Coronary artery (tissue), 2 donors: ENCODE data around the gene DYNLT2.

Experiments used
- DNase-seq: peaks from one replicate; pipeline ENCODE4 v3.0.0-alpha.2; 2017; ENCODE audit warnings: low spot score
- H3K27ac ChIP-seq, 2 donors: fragments of 200-600 bp; sonication (generic); one replicate each; pipeline ENCODE4 v1.5.1; 2016 to 2019
- H3K4me3 ChIP-seq: fragments of 200-600 bp; sonication (generic); 2 replicates; pipeline ENCODE4 v1.5.1; 2016; ENCODE audit warnings: mild to moderate bottlenecking, moderate library complexity
- TF ChIP-seq, protein P1 (sequence below): fragments of 200-600 bp; sonication (generic); IDR thresholded peaks from one replicate; pipeline ENCODE4 v1.5.1; 2019; ENCODE audit warnings: antibody characterized with exemption

DYNLT2 gene

DNA sequence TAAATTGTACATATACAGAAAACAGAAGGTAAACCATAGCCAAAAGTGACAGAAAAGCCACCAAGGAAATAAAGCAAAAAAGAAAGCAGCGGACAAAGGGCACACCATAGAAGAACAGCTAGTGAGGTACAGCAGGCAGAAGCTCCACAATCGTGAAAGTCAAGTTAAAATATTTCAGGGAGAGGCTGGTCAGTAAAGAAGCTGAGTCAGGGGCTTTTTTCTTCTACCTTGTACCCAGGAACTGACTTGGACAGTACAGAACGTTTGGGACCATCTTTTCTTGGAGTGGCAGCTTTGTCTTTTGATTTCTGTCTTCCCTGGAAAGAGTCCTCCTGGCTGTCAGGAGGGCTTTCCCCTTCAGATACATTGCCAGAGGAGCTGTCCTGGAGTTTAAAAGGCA lies 41.4 kb downstream of the DYNLT2 start:
- TF ChIP-seq, protein P1, sequence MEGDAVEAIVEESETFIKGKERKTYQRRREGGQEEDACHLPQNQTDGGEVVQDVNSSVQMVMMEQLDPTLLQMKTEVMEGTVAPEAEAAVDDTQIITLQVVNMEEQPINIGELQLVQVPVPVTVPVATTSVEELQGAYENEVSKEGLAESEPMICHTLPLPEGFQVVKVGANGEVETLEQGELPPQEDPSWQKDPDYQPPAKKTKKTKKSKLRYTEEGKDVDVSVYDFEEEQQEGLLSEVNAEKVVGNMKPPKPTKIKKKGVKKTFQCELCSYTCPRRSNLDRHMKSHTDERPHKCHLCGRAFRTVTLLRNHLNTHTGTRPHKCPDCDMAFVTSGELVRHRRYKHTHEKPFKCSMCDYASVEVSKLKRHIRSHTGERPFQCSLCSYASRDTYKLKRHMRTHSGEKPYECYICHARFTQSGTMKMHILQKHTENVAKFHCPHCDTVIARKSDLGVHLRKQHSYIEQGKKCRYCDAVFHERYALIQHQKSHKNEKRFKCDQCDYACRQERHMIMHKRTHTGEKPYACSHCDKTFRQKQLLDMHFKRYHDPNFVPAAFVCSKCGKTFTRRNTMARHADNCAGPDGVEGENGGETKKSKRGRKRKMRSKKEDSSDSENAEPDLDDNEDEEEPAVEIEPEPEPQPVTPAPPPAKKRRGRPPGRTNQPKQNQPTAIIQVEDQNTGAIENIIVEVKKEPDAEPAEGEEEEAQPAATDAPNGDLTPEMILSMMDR = no peak
- Histone ChIP-seq H3K4me3 (no peak overlapping the region), H3K27ac (no peak overlapping the region)
- no peak for DNase-seq

DNA sequence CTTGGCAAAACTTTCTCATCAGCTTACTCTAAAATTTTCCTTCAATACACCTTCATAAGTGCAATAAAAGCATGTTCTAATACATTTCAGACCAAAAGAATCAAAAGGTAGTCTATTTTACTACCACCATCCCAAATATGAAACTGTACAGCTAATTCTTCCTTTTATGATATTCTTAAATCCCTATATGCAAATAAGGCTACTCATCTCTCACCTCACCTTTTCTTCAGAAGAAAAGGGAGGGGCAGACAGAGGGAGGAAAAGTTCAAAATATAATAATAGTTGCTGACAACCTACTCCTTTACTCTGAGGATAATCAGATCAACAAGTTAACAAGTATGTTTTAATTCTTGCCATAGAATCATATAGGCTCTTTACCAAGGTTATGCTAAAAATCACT lies 42.1 kb downstream of the DYNLT2 start:
- TF ChIP-seq, protein P1 = no peak
- Histone ChIP-seq H3K4me3 (no peak overlapping the region), H3K27ac (no peak overlapping the region)
- DNase-seq = no peak

DNA sequence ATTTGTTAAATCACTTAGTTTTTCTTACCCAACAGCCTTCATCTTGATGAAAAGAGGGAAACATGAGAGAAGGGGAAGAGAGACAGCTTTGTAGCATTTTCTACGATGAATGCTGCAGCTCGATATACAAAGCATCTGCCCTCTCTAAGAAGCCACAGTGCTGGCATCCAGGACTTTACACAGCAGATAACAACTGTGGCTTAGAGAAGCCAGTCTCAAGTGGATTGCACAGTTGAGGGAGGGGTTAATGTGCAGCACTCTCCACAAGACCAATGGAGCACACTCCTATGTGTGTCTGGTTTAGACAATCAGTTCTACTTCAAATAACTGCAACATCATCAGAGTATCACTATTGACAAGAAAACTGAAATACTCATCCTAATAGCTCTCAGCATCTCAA lies 43.6 kb downstream of the DYNLT2 start:
- TF ChIP-seq, protein P1 = no peak
- no peak for DNase-seq
- Histone ChIP-seq H3K4me3 (no peak overlapping the region), H3K27ac (no peak overlapping the region)

DNA sequence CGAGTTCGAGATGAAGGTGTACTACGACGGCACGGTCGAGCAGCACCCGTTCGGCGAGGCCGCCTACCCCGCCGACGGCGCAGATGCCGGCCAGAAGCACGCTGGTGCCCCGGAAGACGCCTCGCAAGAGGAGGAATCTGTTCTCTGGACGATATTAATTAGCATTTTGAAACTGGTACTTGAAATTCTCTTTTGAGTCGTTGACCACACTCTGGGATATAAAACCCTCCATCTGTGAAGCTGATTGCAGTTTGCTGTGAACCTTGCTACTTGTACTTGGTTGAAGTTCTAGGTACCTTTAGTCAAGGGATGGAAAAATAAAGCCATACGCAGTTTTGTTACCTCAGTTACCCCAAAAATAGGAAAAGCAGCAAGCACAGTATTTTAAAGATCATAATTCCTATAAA lies 48.5 kb downstream of the DYNLT2 start:
- Histone ChIP-seq H3K27ac (peak overlapping the region; percentile 92 to 96), H3K4me3 (peak overlapping the region; percentile 95)
- TF ChIP-seq, protein P1 = no peak
- no peak for DNase-seq

DNA sequence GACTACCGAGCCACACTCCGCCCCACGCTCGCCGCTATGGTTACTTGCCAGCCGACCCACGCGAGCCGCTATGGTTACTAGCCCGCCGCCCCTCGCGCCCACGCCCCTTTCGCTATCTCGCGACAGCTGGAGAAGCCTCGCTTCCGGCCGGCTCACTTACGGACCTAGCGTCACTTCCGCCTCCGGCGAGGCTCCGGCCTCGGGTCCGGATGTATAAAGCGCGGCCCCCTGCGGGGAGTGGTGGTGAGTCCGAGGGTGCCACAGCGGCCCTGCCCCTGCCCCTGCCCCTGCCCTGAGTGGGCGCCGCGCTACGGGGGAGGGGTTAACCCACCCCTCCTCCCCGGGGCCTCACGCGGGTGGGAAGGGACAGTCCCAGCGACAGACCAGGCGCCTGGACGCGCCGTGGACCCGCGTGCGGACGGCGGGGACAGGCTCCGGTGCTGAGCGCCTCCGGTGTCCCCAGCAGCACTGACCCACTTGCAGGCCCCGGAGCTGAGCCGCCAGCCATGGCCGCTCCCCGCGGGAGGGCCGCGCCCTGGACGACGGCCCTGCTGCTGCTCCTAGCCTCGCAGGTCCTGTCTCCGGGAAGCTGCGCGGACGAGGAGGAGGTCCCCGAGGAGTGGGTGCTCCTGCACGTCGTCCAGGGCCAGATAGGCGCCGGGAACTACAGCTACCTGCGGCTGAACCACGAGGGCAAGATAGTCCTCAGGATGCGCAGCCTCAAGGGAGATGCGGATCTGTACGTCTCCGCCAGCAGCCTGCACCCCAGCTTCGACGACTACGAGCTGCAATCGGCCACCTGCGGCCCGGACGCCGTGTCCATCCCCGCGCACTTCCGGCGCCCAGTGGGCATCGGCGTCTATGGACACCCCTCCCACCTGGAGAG lies 49.2 kb downstream of the DYNLT2 start, which contains the start of the genes C6orf120 and WDR27:
TSS of gene C6orf120 (plus strand) at position 173 of the 886 bp plus-strand sequence. CDS start at position 507, 334 bp downstream.
TSS of gene WDR27 (minus strand) at position 76 of the 886 bp plus-strand sequence. CDS start 13,024 bp downstream, outside the sequence.
- Histone ChIP-seq H3K4me3 (peak within 1 kb of the TSS; percentile 95), H3K27ac (peak within 1 kb of the TSS; percentile 92 to 96)
- TF ChIP-seq, protein P1 = no peak
- peak; percentile 98 for DNase-seq

DNA sequence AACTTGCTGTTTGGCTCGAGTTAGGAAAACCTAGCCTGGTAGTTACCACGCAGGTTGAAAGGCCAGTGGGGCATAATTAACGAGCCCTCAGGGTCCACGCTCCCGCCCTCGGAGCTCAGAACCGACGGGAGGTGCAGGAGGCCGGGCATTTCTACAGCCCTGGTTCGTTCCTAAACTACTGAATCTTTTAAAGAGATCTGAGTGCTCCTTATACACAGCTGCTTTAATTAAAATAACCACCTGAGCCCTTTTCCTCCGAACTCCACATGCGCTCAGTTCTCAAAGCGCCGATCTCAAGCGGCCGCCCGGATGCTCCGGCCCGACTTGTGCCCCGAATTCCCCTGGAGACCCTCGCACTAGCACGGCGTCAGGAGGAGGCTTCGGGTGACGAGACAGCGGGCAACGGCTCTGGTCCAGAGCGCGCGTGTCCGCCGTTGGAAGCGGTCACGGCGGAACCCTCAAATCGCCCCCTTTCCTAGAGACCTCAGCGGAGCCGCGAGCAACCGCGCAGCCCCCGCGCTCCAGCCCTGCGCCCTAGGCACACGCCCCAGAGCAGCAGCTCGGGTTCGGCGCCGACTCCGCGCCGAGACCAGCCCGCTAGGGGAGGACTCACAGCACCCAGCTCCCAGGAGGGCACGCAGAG lies 49.9 kb downstream of the DYNLT2 start:
- TF ChIP-seq, protein P1 = no peak
- H3K4me3 ChIP-seq = peak overlapping the region; percentile 95
- peak overlapping the region; percentile 92 to 96 for H3K27ac ChIP-seq
- no peak for DNase-seq
